DMS114 treated with DMSO at 0.1 percent for 48 hours (cell line): ENCODE results near the gene OSBPL5.

ENCODE experiments used
- DNase-seq: peaks from one replicate; lab custom pipeline; 2025; ENCODE audit not compliant: unreplicated experiment; lab: John Stamatoyannopoulos, UW

The OSBPL5 gene

GRCh38 chr11:3060436-3061025, 104.6 kb downstream of the OSBPL5 start:
- no peak for DNase-seq

- DNase-seq = no peak
Measured at GRCh38 chr11:3058753-3059664, 106.1 kb downstream of the OSBPL5 start.

GRCh38 chr11:3057069-3057963, 107.8 kb downstream of the OSBPL5 start, which contains the start of gene CARS1:
TSS of gene CARS1 (minus strand) at chr11:3057423. CDS start at chr11:3057367, 56 bp downstream.
- DNase-seq = peak; percentile 71

- DNase-seq = no peak
Measured at GRCh38 chr11:3056296-3057068, 108.6 kb downstream of the OSBPL5 start.

GRCh38 chr11:3055891-3056290, 109.2 kb downstream of the OSBPL5 start:
- DNase-seq = no peak

- DNase-seq = no peak
Measured at GRCh38 chr11:3052567-3052966, 112.5 kb downstream of the OSBPL5 start.

GRCh38 chr11:3052109-3052479, 113.0 kb downstream of the OSBPL5 start:
- no peak for DNase-seq

GRCh38 chr11:3051196-3052108, 113.7 kb downstream of the OSBPL5 start:
- no peak for DNase-seq

- no peak for DNase-seq
Measured at GRCh38 chr11:3050386-3051195, 114.5 kb downstream of the OSBPL5 start.

- DNase-seq = no peak
Measured at GRCh38 chr11:3049430-3050243, 115.5 kb downstream of the OSBPL5 start.

GRCh38 chr11:3047637-3048036, 117.5 kb downstream of the OSBPL5 start:
- no peak for DNase-seq

- no peak for DNase-seq
Measured at GRCh38 chr11:3046641-3047040, 118.5 kb downstream of the OSBPL5 start.

GRCh38 chr11:3046190-3046589, 118.9 kb downstream of the OSBPL5 start:
- DNase-seq = no peak

- DNase-seq = no peak
Measured at GRCh38 chr11:3044915-3045314, 120.2 kb downstream of the OSBPL5 start.

GRCh38 chr11:3044004-3044403, 121.1 kb downstream of the OSBPL5 start:
- no peak for DNase-seq

- DNase-seq = no peak
Measured at GRCh38 chr11:3043315-3043871, 121.7 kb downstream of the OSBPL5 start.

- no peak for DNase-seq
Measured at GRCh38 chr11:3042496-3043314, 122.4 kb downstream of the OSBPL5 start.
